ENCODE results near the gene TBR1. TPM values are rescaled to one million over a fixed set of nuclear protein-coding genes. Genes with fewer than 3 reads are reported as not detected.

TBR1 gene
- not detected in 2 replicates for total RNA-seq

GRCh38 chr2:161415987-161416707 is at the start of gene TBR1:
TBR1 (plus strand) TSS chr2:161416297; CDS start chr2:161416411, 114 bp downstream.
- no peak for DNase-seq (ENCODE audit: extremely low read depth, low read depth, low spot score)

- DNase-seq (ENCODE audit: extremely low read depth, low read depth, low spot score) = no peak
Observed at GRCh38 chr2:161367675-161368074, 48.4 kb upstream of the TBR1 start.

- no peak for DNase-seq (ENCODE audit: extremely low read depth, low read depth, low spot score)
Observed at GRCh38 chr2:161369311-161369710, 46.8 kb upstream of the TBR1 start.

- no peak for DNase-seq (ENCODE audit: extremely low read depth, low read depth, low spot score)
Observed at GRCh38 chr2:161370981-161371380, 45.1 kb upstream of the TBR1 start.

- DNase-seq (ENCODE audit: extremely low read depth, low read depth, low spot score) = no peak
Observed at GRCh38 chr2:161371869-161372268, 44.2 kb upstream of the TBR1 start.

- DNase-seq (ENCODE audit: extremely low read depth, low read depth, low spot score) = no peak
Observed at GRCh38 chr2:161373942-161374341, 42.2 kb upstream of the TBR1 start.

- DNase-seq (ENCODE audit: extremely low read depth, low read depth, low spot score) = no peak
Observed at GRCh38 chr2:161374446-161374845, 41.7 kb upstream of the TBR1 start.

- no peak for DNase-seq (ENCODE audit: extremely low read depth, low read depth, low spot score)
Observed at GRCh38 chr2:161379740-161380139, 36.4 kb upstream of the TBR1 start.

- DNase-seq (ENCODE audit: extremely low read depth, low read depth, low spot score) = no peak
Observed at GRCh38 chr2:161381546-161381945, 34.6 kb upstream of the TBR1 start.

GRCh38 chr2:161382747-161383146 is 33.4 kb upstream of the TBR1 start:
- no peak for DNase-seq (ENCODE audit: extremely low read depth, low read depth, low spot score)

GRCh38 chr2:161384864-161385263 is 31.2 kb upstream of the TBR1 start:
- no peak for DNase-seq (ENCODE audit: extremely low read depth, low read depth, low spot score)

- DNase-seq (ENCODE audit: extremely low read depth, low read depth, low spot score) = no peak
Observed at GRCh38 chr2:161386228-161386824, 29.8 kb upstream of the TBR1 start.

- no peak for DNase-seq (ENCODE audit: extremely low read depth, low read depth, low spot score)
Observed at GRCh38 chr2:161388146-161388779, 27.8 kb upstream of the TBR1 start.

- DNase-seq (ENCODE audit: extremely low read depth, low read depth, low spot score) = no peak
Observed at GRCh38 chr2:161391737-161392506, 24.2 kb upstream of the TBR1 start.

GRCh38 chr2:161400076-161400475 is 16.0 kb upstream of the TBR1 start:
- DNase-seq (ENCODE audit: extremely low read depth, low read depth, low spot score) = no peak

- no peak for DNase-seq (ENCODE audit: extremely low read depth, low read depth, low spot score)
Observed at GRCh38 chr2:161402297-161402696, 13.8 kb upstream of the TBR1 start.

GRCh38 chr2:161406316-161406715 is 9.8 kb upstream of the TBR1 start:
- no peak for DNase-seq (ENCODE audit: extremely low read depth, low read depth, low spot score)

- no peak for DNase-seq (ENCODE audit: extremely low read depth, low read depth, low spot score)
Observed at GRCh38 chr2:161407597-161407996, 8.5 kb upstream of the TBR1 start.

GRCh38 chr2:161409308-161409907 is 6.7 kb upstream of the TBR1 start:
- no peak for DNase-seq (ENCODE audit: extremely low read depth, low read depth, low spot score)

GRCh38 chr2:161412346-161412745 is 3.8 kb upstream of the TBR1 start:
- DNase-seq (ENCODE audit: extremely low read depth, low read depth, low spot score) = no peak

All from glomerular endothelial cell (primary cell).